ENCODE results near the gene PXMP4. TPM values are rescaled to one million over a fixed set of nuclear protein-coding genes. Genes with fewer than 3 reads are reported as not detected.
A peak's percentile ranks its signal among the peaks of the same experiment; 100 is the strongest.

PXMP4 gene
- total and polyA plus RNA-seq, 3 experiments from 2014 or later: 8.4 to 23.6 (median 9.1) TPM

- no peaks in the 10 kb centered on the region for H3K27me3 ChIP-seq (ENCODE audit: insufficient read depth, low read length, poor library complexity, severe bottlenecking)
- H3K4me1 ChIP-seq (ENCODE audit: insufficient read depth, low read length): no peaks in the 10 kb centered on the region
- peaks cover 1 to 5% (median 4%) of the 10 kb centered on the region in 3 donors for H3K4me1 Mint-ChIP-seq
- no peaks in the 10 kb centered on the region for H3K36me3 ChIP-seq (ENCODE audit: insufficient read depth, low read length)
- H3K9me3 ChIP-seq (ENCODE audit: low read length): no peaks in the 10 kb centered on the region
- H3K27me3 Mint-ChIP-seq: no peaks in the 10 kb centered on the region
- no peak overlapping the region for H3K27ac Mint-ChIP-seq
- DNase-seq: no peak
- ChIA-PET CTCF (no interaction called here), POLR2A (no interaction called here)
- no peak overlapping the region for H3K4me3 Mint-ChIP-seq
- peaks cover 6 to 13% (median 6%) of the 10 kb centered on the region in 5 donors for H3K9me3 Mint-ChIP-seq
- H3K4me3 ChIP-seq (ENCODE audit: low read length): no peak overlapping the region
- H3K27ac ChIP-seq (ENCODE audit: low read depth, low read length): no peak overlapping the region
- H3K36me3 Mint-ChIP-seq: peaks cover 9 to 15% (median 11%) of the 10 kb centered on the region in 3 donors
These were observed 20.1 kb upstream of the PXMP4 start for GRCh38 chr20:33740189-33740588.

DNA sequence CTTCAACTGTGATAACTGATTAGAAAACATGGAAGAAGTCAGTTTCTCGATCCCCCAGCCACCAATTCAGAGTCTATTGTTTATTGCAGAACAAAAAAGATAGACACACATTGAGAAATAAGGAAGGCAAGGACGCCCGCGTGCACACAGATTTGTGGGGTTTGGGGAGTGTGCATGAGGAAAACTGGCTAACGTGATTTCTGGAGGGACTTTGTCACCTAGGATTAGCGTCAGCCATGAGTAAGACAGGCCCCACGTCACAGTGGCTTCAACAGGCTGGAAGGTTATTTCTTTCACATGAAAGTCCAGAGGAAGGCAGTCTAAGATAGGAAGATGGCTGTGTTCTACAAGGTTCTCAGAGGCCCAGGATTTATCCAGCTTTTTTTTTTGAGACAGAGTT is 19.4 kb upstream of the PXMP4 start:
- Histone ChIP-seq H3K9me3 (ENCODE audit: low read length) (no peaks in the 10 kb centered on the region), H3K27ac (ENCODE audit: low read depth, low read length) (no peak overlapping the region), H3K36me3 (ENCODE audit: insufficient read depth, low read length) (no peaks in the 10 kb centered on the region), H3K4me3 (ENCODE audit: low read length) (no peak overlapping the region), H3K27me3 (ENCODE audit: insufficient read depth, low read length, poor library complexity, severe bottlenecking) (no peaks in the 10 kb centered on the region), H3K4me1 (ENCODE audit: insufficient read depth, low read length) (no peaks in the 10 kb centered on the region)
- Mint-ChIP-seq H3K27me3 (no peaks in the 10 kb centered on the region), H3K4me1 (peaks cover 1 to 5% (median 4%) of the 10 kb centered on the region in 3 donors), H3K36me3 (peaks cover 7 to 12% (median 9%) of the 10 kb centered on the region in 3 donors), H3K4me3 (no peak overlapping the region), H3K27ac (no peak overlapping the region), H3K9me3 (peaks cover 6 to 13% (median 6%) of the 10 kb centered on the region in 5 donors)
- POLR2A ChIA-PET: no interaction called here
- no peak for DNase-seq
- CTCF ChIA-PET: no interaction called here

- Mint-ChIP-seq H3K27ac (peak overlapping the region in 1 of 8 donors; percentile 50), H3K27me3 (peaks cover 0 to 2% of the 10 kb centered on the region in 2 donors), H3K4me3 (no peak overlapping the region), H3K4me1 (peaks cover 18 to 23% (median 22%) of the 10 kb centered on the region in 3 donors), H3K36me3 (peaks cover 7 to 12% (median 9%) of the 10 kb centered on the region in 3 donors), H3K9me3 (peaks cover 6 to 13% (median 6%) of the 10 kb centered on the region in 5 donors)
- peaks cover 11% of the 10 kb centered on the region for H3K4me1 ChIP-seq (ENCODE audit: insufficient read depth, low read length)
- H3K27ac ChIP-seq (ENCODE audit: low read depth, low read length): no peak overlapping the region
- ChIA-PET CTCF (interaction anchor here (0.9 kb wide), 1 partner anchor 268 kb away, joined by 3 read pairs; no protein-coding TSS in a partner anchor), POLR2A (no interaction called here)
- no peak for DNase-seq
- no peak overlapping the region for H3K4me3 ChIP-seq (ENCODE audit: low read length)
- no peaks in the 10 kb centered on the region for H3K27me3 ChIP-seq (ENCODE audit: insufficient read depth, low read length, poor library complexity, severe bottlenecking)
- no peaks in the 10 kb centered on the region for H3K36me3 ChIP-seq (ENCODE audit: insufficient read depth, low read length)
- no peaks in the 10 kb centered on the region for H3K9me3 ChIP-seq (ENCODE audit: low read length)
These were observed 16.9 kb upstream of the PXMP4 start for GRCh38 chr20:33736962-33737361.

DNA sequence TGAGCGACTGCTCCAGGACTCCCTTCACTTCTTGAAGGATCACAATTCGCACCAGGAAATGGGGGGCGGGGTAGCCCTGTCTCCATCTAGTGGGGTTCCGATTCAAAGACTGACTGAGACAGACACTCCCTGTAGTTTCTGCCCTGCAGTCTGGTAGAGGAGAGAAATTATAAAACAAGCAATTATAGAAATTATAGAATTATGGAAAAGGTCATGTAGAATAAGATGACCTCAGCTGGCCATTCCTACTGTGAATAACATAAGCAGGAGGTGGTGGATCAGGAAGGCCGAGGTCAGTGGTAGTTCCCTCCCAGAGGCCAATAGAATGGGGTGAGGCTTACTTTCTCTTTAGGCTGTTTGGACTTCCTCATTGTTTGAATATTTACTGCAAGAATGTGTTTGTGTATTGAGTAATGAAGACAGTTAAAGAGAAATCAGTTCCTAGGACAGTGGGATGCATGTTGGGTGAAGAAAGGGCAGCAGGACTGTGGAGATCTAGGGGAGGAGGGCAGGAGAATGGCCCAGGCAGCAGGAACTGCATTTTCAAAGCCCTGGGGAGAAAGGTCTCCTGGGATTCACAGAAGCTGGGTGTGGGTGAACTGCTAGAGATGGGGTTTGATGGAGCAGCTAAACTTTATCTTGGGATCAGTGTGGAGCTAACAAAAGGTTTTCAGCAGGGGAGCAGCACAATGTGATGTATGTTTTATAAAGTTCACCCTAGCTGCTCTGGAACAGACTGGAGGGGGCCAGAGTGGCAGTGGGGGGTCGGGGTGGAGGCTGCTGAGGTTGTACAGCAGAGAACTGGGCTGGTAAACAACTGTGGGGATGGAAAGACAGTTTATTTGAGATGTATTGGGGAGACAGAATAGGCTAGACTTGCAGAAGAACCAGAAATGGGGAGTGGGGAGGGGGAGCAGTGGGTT is 13.8 kb upstream of the PXMP4 start:
- Mint-ChIP-seq H3K4me1 (peaks cover 24 to 28% (median 25%) of the 10 kb centered on the region in 3 donors), H3K27ac (peak overlapping the region in 6 of 8 donors; percentile 4 to 77 (median 23)), H3K9me3 (peaks cover 6 to 13% (median 6%) of the 10 kb centered on the region in 5 donors), H3K36me3 (peaks cover 7 to 12% (median 9%) of the 10 kb centered on the region in 3 donors), H3K4me3 (peak overlapping the region in 6 of 7 donors; percentile 42 to 85 (median 56)), H3K27me3 (peaks cover 0 to 2% of the 10 kb centered on the region in 2 donors)
- Histone ChIP-seq H3K4me1 (ENCODE audit: insufficient read depth, low read length) (peaks cover 16% of the 10 kb centered on the region), H3K9me3 (ENCODE audit: low read length) (no peaks in the 10 kb centered on the region), H3K4me3 (ENCODE audit: low read length) (no peak overlapping the region), H3K27ac (ENCODE audit: low read depth, low read length) (peak overlapping the region; percentile 24), H3K27me3 (ENCODE audit: insufficient read depth, low read length, poor library complexity, severe bottlenecking) (no peaks in the 10 kb centered on the region), H3K36me3 (ENCODE audit: insufficient read depth, low read length) (no peaks in the 10 kb centered on the region)
- no peak for DNase-seq
- CTCF ChIA-PET: interaction anchor here (1.3 kb wide), 1 partner anchor 21 kb away, joined by 3 read pairs; no protein-coding TSS in a partner anchor
- POLR2A ChIA-PET: interaction anchor here (1.9 to 2.5 kb wide), 2 partner anchors 14 to 244 kb away, joined by 10 to 36 read pairs; partner anchors contain the start of genes CBFA2T2 and PXMP4

DNA sequence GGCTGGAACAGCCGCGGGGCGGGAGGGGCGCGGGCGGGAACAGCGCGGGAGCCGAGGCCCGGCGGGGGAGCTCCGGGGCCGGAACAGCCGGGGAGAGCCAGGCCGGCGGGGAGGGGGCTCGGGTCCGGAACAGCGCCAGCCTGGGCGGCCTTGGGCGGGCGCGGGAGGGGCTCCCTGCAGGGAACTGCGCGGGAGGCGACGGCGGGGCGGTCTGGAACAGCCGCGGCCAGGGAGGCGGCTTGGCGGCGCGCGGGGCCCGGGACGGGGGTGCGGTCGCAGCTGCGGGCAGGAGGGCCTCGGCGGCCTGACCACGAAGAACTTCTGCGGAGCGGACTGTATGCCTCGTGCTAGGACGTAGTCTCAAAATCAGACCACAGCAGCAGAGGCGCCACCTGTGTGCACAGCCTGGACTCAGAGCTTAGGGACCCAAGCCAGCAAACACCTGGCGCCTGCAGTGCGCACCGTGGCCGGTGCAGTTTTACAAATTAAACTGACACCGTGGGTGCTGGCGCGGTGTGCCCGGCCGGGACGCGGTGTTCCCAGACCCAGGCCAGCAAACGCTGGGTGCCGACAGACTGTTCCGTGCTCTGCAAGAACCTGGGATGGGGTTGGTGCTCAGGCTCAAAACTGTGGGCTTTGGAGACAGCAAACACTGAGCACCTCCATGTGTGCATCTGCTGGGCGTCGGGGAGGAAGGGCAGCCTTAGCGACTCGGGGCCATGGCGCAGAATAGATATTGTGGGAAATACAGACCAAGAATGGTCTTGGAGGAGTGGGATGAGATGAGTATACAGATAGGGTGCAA is 12.3 kb upstream of the PXMP4 start:
- H3K36me3 ChIP-seq (ENCODE audit: insufficient read depth, low read length): no peaks in the 10 kb centered on the region
- ChIA-PET CTCF (interaction anchor here (0.8 to 1.8 kb wide), 13 partner anchors 10 to 380 kb away, joined by 3 to 12 read pairs (median 4); partner anchors contain the start of genes EIF2S2, PXMP4 and RALY), POLR2A (interaction anchor here (0.6 to 2.5 kb wide), 12 partner anchors 11 to 380 kb away, joined by 3 to 36 read pairs (median 6); partner anchors contain the start of genes ACTL10, CBFA2T2, CDK5RAP1 and CHMP4B)
- H3K27me3 ChIP-seq (ENCODE audit: insufficient read depth, low read length, poor library complexity, severe bottlenecking): no peaks in the 10 kb centered on the region
- peak overlapping the region; percentile 51 for H3K27ac ChIP-seq (ENCODE audit: low read depth, low read length)
- peak overlapping the region; percentile 61 for H3K4me3 ChIP-seq (ENCODE audit: low read length)
- Mint-ChIP-seq H3K36me3 (peaks cover 7 to 9% (median 9%) of the 10 kb centered on the region in 3 donors), H3K9me3 (peaks cover 6 to 10% (median 6%) of the 10 kb centered on the region in 5 donors), H3K27ac (peak overlapping the region; percentile 78 to 98 (median 90)), H3K4me1 (peaks cover 24 to 28% (median 25%) of the 10 kb centered on the region in 3 donors), H3K4me3 (peak overlapping the region; percentile 85 to 93 (median 89)), H3K27me3 (peaks cover 0 to 2% of the 10 kb centered on the region in 2 donors)
- DNase-seq: peak in 3 of 5 donors; percentile 81 to 90 (median 85)
- peaks cover 16% of the 10 kb centered on the region for H3K4me1 ChIP-seq (ENCODE audit: insufficient read depth, low read length)
- H3K9me3 ChIP-seq (ENCODE audit: low read length): no peaks in the 10 kb centered on the region

DNA sequence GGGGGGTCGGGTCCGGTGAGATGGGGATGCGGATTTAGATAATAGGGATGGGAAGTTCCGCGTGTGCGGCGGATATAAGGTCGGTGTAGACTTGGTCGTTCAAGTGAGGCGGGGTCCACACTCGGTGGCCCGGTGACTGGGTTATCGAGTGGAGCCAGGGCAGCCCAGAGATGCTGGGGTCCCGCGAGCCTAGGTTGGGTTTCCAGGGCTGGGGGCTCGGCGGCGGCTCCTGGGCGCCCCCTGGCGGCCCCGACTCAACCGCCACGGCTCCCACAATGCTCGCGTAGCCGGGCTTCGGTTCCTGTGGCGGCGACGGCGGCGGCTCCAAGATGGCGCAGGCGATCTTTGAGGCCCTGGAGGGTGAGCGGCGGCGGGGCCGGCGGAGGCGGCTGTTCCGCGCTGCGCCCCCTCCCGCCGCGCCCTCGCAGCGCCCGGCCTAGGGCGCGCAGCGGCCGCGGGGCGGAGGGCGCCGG is 11.6 kb upstream of the PXMP4 start, which contains the start of gene ZNF341:
TSS of gene ZNF341 (plus strand) at position 304 of the 473 bp plus-strand sequence. CDS start at position 330, 26 bp downstream.
- H3K4me3 ChIP-seq (ENCODE audit: low read length): peak within 1 kb of the TSS; percentile 61
- Mint-ChIP-seq H3K27ac (peak within 1 kb of the TSS; percentile 90 to 98 (median 96)), H3K4me1 (peaks cover 24 to 28% (median 25%) of the 10 kb centered on the region in 3 donors), H3K4me3 (peak within 1 kb of the TSS; percentile 89 to 93 (median 90)), H3K36me3 (peaks cover 5 to 7% (median 6%) of the 10 kb centered on the region in 3 donors), H3K27me3 (peaks cover 0 to 2% of the 10 kb centered on the region in 2 donors), H3K9me3 (peaks cover 2 to 6% (median 3%) of the 10 kb centered on the region in 5 donors)
- no peaks in the 10 kb centered on the region for H3K27me3 ChIP-seq (ENCODE audit: insufficient read depth, low read length, poor library complexity, severe bottlenecking)
- CTCF ChIA-PET: interaction anchor here (0.8 to 1.8 kb wide), 9 partner anchors 9 to 216 kb away, joined by 3 to 12 read pairs (median 5); partner anchors contain the start of gene PXMP4
- peak; percentile 80 to 92 (median 88) for DNase-seq
- no peaks in the 10 kb centered on the region for H3K36me3 ChIP-seq (ENCODE audit: insufficient read depth, low read length)
- POLR2A ChIA-PET: interaction anchor here (0.6 to 2.5 kb wide), 9 partner anchors 12 to 330 kb away, joined by 3 to 36 read pairs (median 7); partner anchors contain the start of genes ACTL10, CBFA2T2, CDK5RAP1 and CHMP4B
- H3K9me3 ChIP-seq (ENCODE audit: low read length): no peaks in the 10 kb centered on the region
- peaks cover 16% of the 10 kb centered on the region for H3K4me1 ChIP-seq (ENCODE audit: insufficient read depth, low read length)
- peak within 1 kb of the TSS; percentile 60 for H3K27ac ChIP-seq (ENCODE audit: low read depth, low read length)
